ENCODE results near the gene SARM1. TPM values are rescaled to one million over a fixed set of nuclear protein-coding genes. Genes with fewer than 3 reads are reported as not detected.

Gene SARM1
- total and polyA plus RNA-seq, 2 of the 13 experiments (the other 11 are each of a cell fraction or from before 2014, with no cell fraction given): 0.73 to 0.86 TPM

GRCh38 chr17:28371245-28372202 is at the start of gene SARM1 (continued):
- TF ChIP-seq NFYC (CRISPR knock-in tag; IDR thresholded peaks at IDR 0.05): no peak
- no peak for TF ChIP-seq THAP8 (CRISPR knock-in tag; IDR thresholded peaks at IDR 0.05; ENCODE audit: borderline replicate concordance)
- TF ChIP-seq NFE2 (CRISPR knock-in tag; IDR thresholded peaks at IDR 0.05): no peak
- no peak for TF ChIP-seq MZF1 (CRISPR knock-in tag; IDR thresholded peaks at IDR 0.05; ENCODE audit: borderline replicate concordance)
- 0 out of 2 replicates have a peak, but pooled peaks have one; percentile 14 for TF ChIP-seq ELF3 (CRISPR knock-in tag; IDR thresholded peaks at IDR 0.05)
- no peak for TF ChIP-seq NCOR1 (IDR thresholded peaks at IDR 0.05; ENCODE audit: borderline replicate concordance, low read length)
- TF ChIP-seq ZNF687 (CRISPR knock-in tag; IDR thresholded peaks at IDR 0.05): peak; percentile 53
- TF ChIP-seq SOX5 (CRISPR knock-in tag; IDR thresholded peaks at IDR 0.05; ENCODE audit: borderline replicate concordance): no peak
